Loucy (cell line): Measurements from ENCODE around the gene NDUFA3.

ENCODE experiments used
- CTCF ChIP-seq: fragments of 200-600 bp; sonication (generic); conservative IDR thresholded peaks from 2 replicates; pipeline ENCODE4 v1.5.1; 2014; ENCODE audit warnings: mild to moderate bottlenecking, antibody characterized with exemption, low read length
- EZH2phosphoT487 ChIP-seq: fragments of 200-600 bp; IDR thresholded peaks from 2 replicates; pipeline ENCODE4 v1.6.1; 2018; ENCODE audit warnings: antibody characterized with exemption, mild to moderate bottlenecking, moderate library complexity, borderline replicate concordance

- no peak for TF ChIP-seq CTCF
- no peak for TF ChIP-seq EZH2phosphoT487
Measured at GRCh38 chr19:54141356-54141755, 38.7 kb downstream of the NDUFA3 start.
